H9 (cell line): Measurements from ENCODE around the gene DEDD2. TPM values are rescaled to one million over a fixed set of nuclear protein-coding genes. Genes with fewer than 3 reads are reported as not detected.

Experiments used
- DNase-seq: peaks from one replicate; pipeline ENCODE4 v3.0.0-alpha.2; 2017
- H2AFZ ChIP-seq: one replicate; pipeline ENCODE4 v1.6.1; 2013; ENCODE audit warnings: mild to moderate bottlenecking, low read length, control low read depth, moderate library complexity
- H2AK5ac ChIP-seq: 2 replicates; pipeline ENCODE4 v1.6.1; 2013; ENCODE audit warnings: low read length, control low read depth, mixed read lengths; ENCODE audit not compliant: insufficient read length
- H2BK120ac ChIP-seq: one replicate; pipeline ENCODE4 v1.6.1; 2013; ENCODE audit warnings: low read depth, mild to moderate bottlenecking, low read length, control low read depth, inconsistent platforms; ENCODE audit not compliant: poor library complexity, severe bottlenecking
- H2BK12ac ChIP-seq: 2 replicates; pipeline ENCODE4 v1.6.1; 2013; ENCODE audit warnings: low read length, control low read depth, mixed read lengths, low read depth; ENCODE audit not compliant: insufficient read length
- H2BK15ac ChIP-seq: 2 replicates; pipeline ENCODE4 v1.6.1; 2013; ENCODE audit warnings: low read depth, low read length, control low read depth
- H2BK20ac ChIP-seq: one replicate; pipeline ENCODE4 v1.6.1; 2013; ENCODE audit warnings: low read depth, mild to moderate bottlenecking, low read length, control low read depth, inconsistent platforms; ENCODE audit not compliant: poor library complexity, severe bottlenecking
- H2BK5ac ChIP-seq: 2 replicates; pipeline ENCODE4 v1.6.1; 2013; ENCODE audit warnings: low read length, control low read depth, mixed read lengths; ENCODE audit not compliant: insufficient read length
- H3K14ac ChIP-seq: 2 replicates; pipeline ENCODE4 v1.6.1; 2013; ENCODE audit warnings: low read length, control low read depth; ENCODE audit not compliant: insufficient read depth
- H3K18ac ChIP-seq: 2 replicates; pipeline ENCODE4 v1.6.1; 2013; ENCODE audit warnings: low read depth, mild to moderate bottlenecking, mixed read lengths, low read length, control low read depth; ENCODE audit not compliant: insufficient read length
- H3K23ac ChIP-seq: 2 replicates; pipeline ENCODE4 v1.6.1; 2013; ENCODE audit warnings: low read length, control low read depth, mixed read lengths, low read depth; ENCODE audit not compliant: insufficient read length
- H3K23me2 ChIP-seq: 2 replicates; pipeline ENCODE4 v1.6.1; 2013; ENCODE audit warnings: low read depth, mild to moderate bottlenecking, mixed read lengths, low read length, control low read depth; ENCODE audit not compliant: insufficient read length, poor library complexity, severe bottlenecking
- H3K27ac ChIP-seq: 2 replicates; pipeline ENCODE4 v1.5.1; 2013; ENCODE audit warnings: low read length, control low read depth, mixed read lengths, low read depth; ENCODE audit not compliant: insufficient read length
- H3K27me3 ChIP-seq: 2 replicates; pipeline ENCODE4 v1.6.1; 2013; ENCODE audit warnings: low read length, control low read depth, inconsistent platforms; ENCODE audit not compliant: insufficient read depth
- H3K4ac ChIP-seq: 2 replicates; pipeline ENCODE4 v1.6.1; 2013; ENCODE audit warnings: low read depth, mild to moderate bottlenecking, control low read depth, inconsistent platforms, low read length, moderate library complexity
- H3K4me1 ChIP-seq: 2 replicates; pipeline ENCODE4 v1.6.1; 2013; ENCODE audit warnings: low read length, control low read depth, inconsistent platforms; ENCODE audit not compliant: insufficient read depth
- H3K4me2 ChIP-seq: 2 replicates; pipeline ENCODE4 v1.6.1; 2013; ENCODE audit warnings: low read length, control low read depth, mixed read lengths; ENCODE audit not compliant: insufficient read length, insufficient read depth
- H3K56ac ChIP-seq: 2 replicates; pipeline ENCODE4 v1.6.1; 2013; ENCODE audit warnings: low read depth, mild to moderate bottlenecking, mixed read lengths, low read length, control low read depth; ENCODE audit not compliant: insufficient read length
- H3K79me1 ChIP-seq: 2 replicates; pipeline ENCODE4 v1.6.1; 2013; ENCODE audit warnings: low read depth, mild to moderate bottlenecking, moderate library complexity, low read length, control low read depth, inconsistent platforms; ENCODE audit not compliant: insufficient read depth, poor library complexity, severe bottlenecking
- H3K79me2 ChIP-seq: 2 replicates; pipeline ENCODE4 v1.6.1; 2013; ENCODE audit warnings: low read length, control low read depth, inconsistent platforms; ENCODE audit not compliant: insufficient read depth
- H3K9ac ChIP-seq: 2 replicates; pipeline ENCODE4 v1.6.1; 2013; ENCODE audit warnings: low read length, control low read depth, mixed read lengths; ENCODE audit not compliant: insufficient read length; ENCODE audit errors: extremely low read depth
- H3K9me3 ChIP-seq: one replicate; pipeline ENCODE4 v1.6.1; 2013; ENCODE audit warnings: low read depth, low read length, inconsistent platforms; ENCODE audit not compliant: control insufficient read depth
- H3T11ph ChIP-seq: one replicate; pipeline ENCODE4 v1.6.1; 2013; ENCODE audit warnings: mild to moderate bottlenecking, low read length, control low read depth, inconsistent platforms
- H4K20me1 ChIP-seq: one replicate; pipeline ENCODE4 v1.6.1; 2013; ENCODE audit not compliant: control insufficient read depth, insufficient read length, insufficient read depth
- H4K5ac ChIP-seq: 2 replicates; pipeline ENCODE4 v1.6.1; 2013; ENCODE audit warnings: low read depth, mild to moderate bottlenecking, mixed read lengths, low read length, control low read depth; ENCODE audit not compliant: insufficient read length
- H4K8ac ChIP-seq: replicated peaks from 2 replicates; pipeline ENCODE4 v1.6.1; 2013; ENCODE audit warnings: low read length, control low read depth, mixed read lengths, low read depth; ENCODE audit not compliant: insufficient read length
- H4K91ac ChIP-seq: 2 replicates; pipeline ENCODE4 v1.6.1; 2013; ENCODE audit warnings: low read depth, mild to moderate bottlenecking, moderate library complexity, mixed read lengths, low read length, control low read depth; ENCODE audit not compliant: insufficient read length
- H3K27ac Mint-ChIP-seq, 3 experiments: 2 replicates in 2 of 3; 3 replicates in 1 of 3; pipeline ENCODE4 v1.8.0; 2020 to 2021; ENCODE audit warnings: mixed read lengths in 3 of 3, mild to moderate bottlenecking in 1 of 3, moderate library complexity in 1 of 3
- H3K27me3 Mint-ChIP-seq: 2 replicates; pipeline ENCODE4 v1.8.0; 2021; ENCODE audit warnings: low read depth, mild to moderate bottlenecking, moderate library complexity, mixed read lengths
- H3K36me3 Mint-ChIP-seq, 3 experiments: 2 replicates in 2 of 3; 3 replicates in 1 of 3; pipeline ENCODE4 v1.8.0; 2020 to 2021; ENCODE audit warnings: low read depth in 3 of 3, mixed read lengths in 3 of 3; ENCODE audit not compliant: insufficient read depth in 1 of 3
- H3K4me1 Mint-ChIP-seq, 2 experiments: 2 replicates each; pipeline ENCODE4 v1.8.0; 2020; ENCODE audit warnings: mixed read lengths in 2 of 2
- H3K4me3 Mint-ChIP-seq, 2 experiments: 2 replicates in 1 of 2; 3 replicates in 1 of 2; pipeline ENCODE4 v1.8.0; 2020 to 2021; ENCODE audit warnings: mild to moderate bottlenecking in 2 of 2, mixed read lengths in 2 of 2, moderate library complexity in 1 of 2
- H3K9me3 Mint-ChIP-seq, 2 experiments: 2 replicates in 1 of 2; 3 replicates in 1 of 2; pipeline ENCODE4 v1.8.0; 2020; ENCODE audit warnings: mild to moderate bottlenecking in 2 of 2, mixed read lengths in 2 of 2, moderate library complexity in 1 of 2
- CTCF ChIP-seq: fragments of 200-600 bp; sonication (generic); conservative IDR thresholded peaks from 3 replicates; pipeline ENCODE4 v1.8.0; 2021; ENCODE audit warnings: antibody characterized with exemption, mild to moderate bottlenecking
- WGBS: extraction: QIAGEN DNeasy Blood & Tissue Kit; methylation state at CpG from one replicate; pipeline ENCODE4 v1.1.7; 2013; ENCODE audit warnings: missing lambda C conversion rate, low lambda C conversion rate, mixed read lengths; ENCODE audit not compliant: insufficient read length; ENCODE audit errors: extremely low coverage; 5-methylcytosine and 5-hydroxymethylcytosine counted together
- total RNA-seq: library from RNA; stranded (reverse); gene quantifications from 2 replicates; pipeline ENCODE4 v1.2.1, GENCODE V29; 2021

DEDD2 gene
- total RNA-seq, 1 experiment from 2014 or later = 32.3 TPM

GRCh38 chr19:42229301-42229854, 11.9 kb upstream of the DEDD2 start:
- H3K79me1 ChIP-seq = no peaks in the 10 kb centered on the region
- H2AFZ ChIP-seq = no peak overlapping the region
- H3K14ac ChIP-seq = no peak overlapping the region
- no peak; the same call in 2 of the 3 replicates for TF ChIP-seq CTCF
- no peak overlapping the region for H2AK5ac ChIP-seq
- no peak overlapping the region for H3K27ac ChIP-seq
- H3K4me2 ChIP-seq = no peak overlapping the region
- no peak overlapping the region for H3K18ac ChIP-seq
- H3T11ph ChIP-seq = no peak overlapping the region
- peaks cover 43 to 93% (median 85%) of the 10 kb centered on the region in 3 experiments; a peak in 6 of 7 replicates for H3K36me3 Mint-ChIP-seq
- H3K9me3 Mint-ChIP-seq = no peaks in the 10 kb centered on the region
- no peak overlapping the region for H3K9ac ChIP-seq
- no peaks in the 10 kb centered on the region for H4K20me1 ChIP-seq
- H4K5ac ChIP-seq = no peak overlapping the region
- no peak overlapping the region for H2BK15ac ChIP-seq
- DNase-seq = no peak
- no peak overlapping the region for H2BK12ac ChIP-seq
- H3K4me1 ChIP-seq = no peaks in the 10 kb centered on the region
- peaks cover 2% of the 10 kb centered on the region; the same call in 1 of the 2 replicates for H3K79me2 ChIP-seq
- H4K91ac ChIP-seq = no peak overlapping the region
- H3K27me3 Mint-ChIP-seq = no peaks in the 10 kb centered on the region
- H3K9me3 ChIP-seq = no peaks in the 10 kb centered on the region
- no peak overlapping the region for H3K56ac ChIP-seq
- H3K23ac ChIP-seq = no peak overlapping the region
- no peak overlapping the region for H2BK20ac ChIP-seq
- no peak overlapping the region for H2BK5ac ChIP-seq
- H3K27me3 ChIP-seq = no peaks in the 10 kb centered on the region
- no peak overlapping the region for H3K4ac ChIP-seq
- H2BK120ac ChIP-seq = no peak overlapping the region
- H4K8ac ChIP-seq = no peak overlapping the region
- peaks cover 0 to 6% of the 10 kb centered on the region in 2 experiments; a peak in 1 of 4 replicates for H3K4me1 Mint-ChIP-seq
- H3K23me2 ChIP-seq = no peaks in the 10 kb centered on the region
- no CpG with 5 or more reads among the region's 4 CpGs for WGBS
- H3K27ac Mint-ChIP-seq = peak overlapping the region in 1 of 3 experiments; percentile 48; a peak in 3 of 7 replicates
- H3K4me3 Mint-ChIP-seq = no peak overlapping the region; a peak in 1 of 5 replicates
